PC-3 (cell line): ENCODE data around the gene LGALS3BP. TPM values are rescaled to one million over a fixed set of nuclear protein-coding genes. Genes with fewer than 3 reads are reported as not detected.
A peak's percentile ranks its signal among the peaks of the same experiment; 100 is the strongest.

Experiments used
- ATAC-seq: fragments of 200-7000 bp; cut with Tn5 transposase; 2 replicates; pipeline ENCODE4 v1.9.1; 2020; ENCODE audit warnings: mild to moderate bottlenecking, moderate library complexity
- BruUV-seq: library from RNA; stranded (reverse); fragments of 400-500 nt; replicated peaks from 2 replicates; lab custom pipeline; 2021; lab: Mats Ljungman, UMichigan
- CTCF ChIA-PET: fragments of 300-600 bp; sonication (Branson Sonifier 250); formaldehyde crosslinking; loops from one replicate; lab custom pipeline; 2022; ENCODE audit warnings: antibody characterized with exemption; lab: Charles Lee
- POLR2A ChIA-PET: fragments of 300-600 bp; sonication (Branson Sonifier 250); formaldehyde crosslinking; loops from one replicate; lab custom pipeline; 2022; ENCODE audit warnings: antibody characterized with exemption; ENCODE audit not compliant: unreplicated experiment; lab: Charles Lee
- DNase-seq: peaks from one replicate; pipeline ENCODE4 v3.0.0-alpha.2; 2015
- H2AFZ ChIP-seq: fragments of 300-600 bp; sonication (generic); 2 replicates; pipeline ENCODE4 v1.6.0; 2016; ENCODE audit warnings: antibody characterized with exemption, low read length
- H3F3A ChIP-seq: fragments of 300-600 bp; sonication (generic); one replicate; pipeline ENCODE4 v1.6.0; 2017; ENCODE audit warnings: antibody characterized with exemption, low read length, control low read depth, mild to moderate bottlenecking; ENCODE audit not compliant: unreplicated experiment
- H3K27ac ChIP-seq: fragments of 300-600 bp; sonication (generic); 2 replicates; pipeline ENCODE4 v1.5.1; 2016; ENCODE audit warnings: mild to moderate bottlenecking, low read length
- H3K27me3 ChIP-seq: fragments of 300-600 bp; sonication (generic); 2 replicates; pipeline ENCODE4 v1.6.1; 2016; ENCODE audit warnings: low read length, mixed read lengths
- H3K36me3 ChIP-seq: fragments of 300-600 bp; sonication (generic); 2 replicates; pipeline ENCODE4 v1.6.1; 2016; ENCODE audit warnings: low read depth, mixed run types, low read length, mixed read lengths
- H3K4me1 ChIP-seq: fragments of 300-600 bp; sonication (generic); 2 replicates; pipeline ENCODE4 v1.5.1; 2016; ENCODE audit warnings: low read length; ENCODE audit not compliant: insufficient read depth
- H3K4me2 ChIP-seq: fragments of 300-600 bp; sonication (generic); 2 replicates; pipeline ENCODE4 v1.6.0; 2016; ENCODE audit warnings: low read length
- H3K4me3 ChIP-seq: fragments of 300-600 bp; sonication (generic); 2 replicates; pipeline ENCODE4 v1.5.1; 2016; ENCODE audit warnings: mild to moderate bottlenecking, low read length, mixed read lengths
- H3K79me2 ChIP-seq: fragments of 300-600 bp; sonication (generic); 2 replicates; pipeline ENCODE4 v1.6.1; 2017; ENCODE audit warnings: low read length, mixed read lengths
- H3K9ac ChIP-seq: fragments of 300-600 bp; sonication (generic); 2 replicates; pipeline ENCODE4 v1.6.0; 2016; ENCODE audit warnings: mild to moderate bottlenecking, low read length
- H3K9me2 ChIP-seq: fragments of 300-600 bp; sonication (generic); replicated peaks from 2 replicates; pipeline ENCODE4 v1.6.1; 2016; ENCODE audit warnings: mixed run types, low read length, mixed read lengths
- H3K9me3 ChIP-seq: fragments of 300-600 bp; sonication (generic); 2 replicates; pipeline ENCODE4 v1.6.1; 2016; ENCODE audit warnings: low read length, mixed read lengths
- H4K20me1 ChIP-seq: fragments of 300-600 bp; sonication (generic); 2 replicates; pipeline ENCODE4 v1.6.1; 2016; ENCODE audit warnings: low read length, mixed read lengths
- EZH2 ChIP-seq: fragments of 300-600 bp; sonication (generic); IDR thresholded peaks from one replicate; pipeline ENCODE4 v1.6.1; 2017; ENCODE audit warnings: antibody characterized with exemption, mild to moderate bottlenecking, low read length; ENCODE audit not compliant: unreplicated experiment
- EZH2phosphoT487 ChIP-seq: fragments of 300-600 bp; sonication (generic); IDR thresholded peaks from 2 replicates; pipeline ENCODE4 v1.6.1; 2018; ENCODE audit warnings: mild to moderate bottlenecking, antibody characterized with exemption, low read length, borderline replicate concordance
- intact Hi-C: fragments of 100-400 bp; cut with micrococcal nuclease; formaldehyde crosslinking; loops from 2 replicates; pipeline ENCODE4 v1.9.0; 2023
- total RNA-seq: library from RNA; depleted of rRNA; stranded (reverse); fragments of >200 nt; gene quantifications from 2 replicates; pipeline ENCODE4 v1.2.3, GENCODE V29; 2014
- TF ChIP-seq, protein P1 (sequence below): fragments of 300-600 bp; sonication (generic); conservative IDR thresholded peaks from 2 replicates; pipeline ENCODE4 v1.5.1; 2017; ENCODE audit warnings: antibody characterized with exemption, low read depth, mild to moderate bottlenecking, low read length

LGALS3BP gene
- total RNA-seq, 1 experiment from 2014 or later: 72.4 TPM

DNA sequence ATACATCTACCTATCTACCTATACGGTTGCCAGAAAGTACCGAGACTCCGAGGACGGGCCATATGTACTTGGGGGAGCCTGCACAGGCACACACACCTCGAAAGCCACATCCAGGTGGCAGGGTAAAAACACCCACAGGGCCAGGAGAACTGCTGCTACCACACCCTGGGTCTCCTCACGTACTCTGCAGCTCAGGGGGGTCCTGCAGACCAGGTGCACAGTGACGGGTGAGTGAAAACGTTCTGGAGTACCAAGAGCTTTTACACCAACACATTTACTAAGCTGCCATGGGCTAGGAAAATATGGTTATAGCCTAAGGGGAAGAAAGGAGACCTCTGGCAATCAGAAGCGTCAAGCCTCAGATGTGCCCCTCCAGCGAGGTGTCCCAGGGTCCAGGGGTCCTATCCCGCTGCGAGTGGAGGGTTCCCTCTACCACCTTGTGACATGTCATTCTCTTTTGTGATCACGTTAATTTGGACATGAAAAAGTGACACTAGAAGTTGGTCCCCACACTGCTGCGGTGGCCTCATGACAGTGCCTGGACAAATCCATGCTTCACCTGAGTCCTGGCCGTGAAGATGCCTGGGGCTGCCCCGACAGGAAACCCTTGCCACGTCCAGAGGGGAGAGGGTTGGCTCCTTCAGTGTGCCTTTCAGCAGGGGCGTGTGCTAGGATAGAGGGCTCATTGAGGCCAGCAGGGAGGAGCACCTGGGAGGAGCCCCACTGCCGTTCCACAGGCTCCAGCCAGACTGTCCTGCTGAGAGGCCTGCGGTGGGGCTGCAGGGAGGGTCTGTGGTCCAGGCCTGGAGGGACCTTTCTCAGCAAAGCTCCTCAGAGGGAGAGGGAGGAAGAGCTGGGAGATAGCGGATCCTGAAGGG lies 28.0 kb upstream of the LGALS3BP start:
- Histone ChIP-seq H2AFZ (no peak overlapping the region), H3K9me2 (no peaks in the 10 kb centered on the region), H3K9ac (peak overlapping the region; percentile 93), H3K79me2 (peaks cover 67% of the 10 kb centered on the region), H3F3A (peaks cover 8% of the 10 kb centered on the region), H3K27ac (peak overlapping the region; percentile 2; the same call in 1 of the 2 replicates), H3K27me3 (no peaks in the 10 kb centered on the region), H3K36me3 (peaks cover 14% of the 10 kb centered on the region; the same call in 1 of the 2 replicates), H3K4me2 (peak overlapping the region; percentile 99), H3K9me3 (peaks cover 5% of the 10 kb centered on the region; the same call in 1 of the 2 replicates), H3K4me3 (peak overlapping the region; percentile 95), H3K4me1 (peaks cover 75% of the 10 kb centered on the region), H4K20me1 (peaks cover 26% of the 10 kb centered on the region)
- intact Hi-C loops: no loop called here
- ChIA-PET POLR2A (no interaction called here), CTCF (no interaction called here)
- ATAC-seq (no peak), DNase-seq (no peak)
- TF ChIP-seq EZH2 (no peak), EZH2phosphoT487 (no peak)
- TF ChIP-seq, protein P1, sequence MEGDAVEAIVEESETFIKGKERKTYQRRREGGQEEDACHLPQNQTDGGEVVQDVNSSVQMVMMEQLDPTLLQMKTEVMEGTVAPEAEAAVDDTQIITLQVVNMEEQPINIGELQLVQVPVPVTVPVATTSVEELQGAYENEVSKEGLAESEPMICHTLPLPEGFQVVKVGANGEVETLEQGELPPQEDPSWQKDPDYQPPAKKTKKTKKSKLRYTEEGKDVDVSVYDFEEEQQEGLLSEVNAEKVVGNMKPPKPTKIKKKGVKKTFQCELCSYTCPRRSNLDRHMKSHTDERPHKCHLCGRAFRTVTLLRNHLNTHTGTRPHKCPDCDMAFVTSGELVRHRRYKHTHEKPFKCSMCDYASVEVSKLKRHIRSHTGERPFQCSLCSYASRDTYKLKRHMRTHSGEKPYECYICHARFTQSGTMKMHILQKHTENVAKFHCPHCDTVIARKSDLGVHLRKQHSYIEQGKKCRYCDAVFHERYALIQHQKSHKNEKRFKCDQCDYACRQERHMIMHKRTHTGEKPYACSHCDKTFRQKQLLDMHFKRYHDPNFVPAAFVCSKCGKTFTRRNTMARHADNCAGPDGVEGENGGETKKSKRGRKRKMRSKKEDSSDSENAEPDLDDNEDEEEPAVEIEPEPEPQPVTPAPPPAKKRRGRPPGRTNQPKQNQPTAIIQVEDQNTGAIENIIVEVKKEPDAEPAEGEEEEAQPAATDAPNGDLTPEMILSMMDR: no peak
- no TSS peak for BruUV-seq

DNA sequence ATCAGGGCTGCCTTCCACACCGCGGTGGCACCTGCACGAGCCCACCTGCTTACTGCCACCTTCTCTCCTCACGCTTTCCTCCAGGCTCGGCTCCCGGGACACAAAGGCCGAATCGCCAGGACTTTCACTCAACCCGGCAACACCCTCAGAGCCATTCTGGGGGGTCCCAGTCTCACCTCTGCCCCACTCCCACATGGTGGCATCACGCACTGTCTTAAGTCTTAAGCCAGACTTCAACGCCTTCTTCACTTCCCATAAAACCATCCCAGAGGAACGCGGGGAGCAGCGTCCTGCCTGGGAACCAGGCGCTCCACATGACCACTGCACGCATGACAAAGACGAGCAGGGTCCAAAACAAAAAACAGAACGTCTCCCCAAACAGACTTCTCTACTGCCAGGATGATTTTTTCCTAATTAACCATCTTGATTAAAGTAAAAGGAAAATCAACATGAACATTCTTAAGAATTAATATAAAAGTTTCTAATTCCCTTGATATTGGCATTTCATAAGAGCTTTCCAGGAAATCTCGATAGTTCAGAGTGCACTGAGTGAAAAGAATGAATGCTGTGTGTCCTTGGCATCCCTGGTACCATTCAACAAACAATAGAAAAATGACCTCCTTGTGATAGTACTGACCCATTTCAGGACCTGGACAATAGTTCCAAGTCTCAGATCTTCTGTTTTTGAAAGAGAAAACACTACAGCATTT lies 27.2 kb upstream of the LGALS3BP start:
- Histone ChIP-seq H3K4me3 (peak overlapping the region; percentile 95; the same call in 1 of the 2 replicates), H3K9me3 (no peaks in the 10 kb centered on the region), H3K36me3 (peaks cover 22% of the 10 kb centered on the region; the same call in 1 of the 2 replicates), H3K9me2 (no peaks in the 10 kb centered on the region), H3K4me1 (peaks cover 73% of the 10 kb centered on the region), H4K20me1 (peaks cover 28% of the 10 kb centered on the region), H3K9ac (no peak overlapping the region), H3K27me3 (no peaks in the 10 kb centered on the region), H3F3A (peaks cover 8% of the 10 kb centered on the region), H3K4me2 (peak overlapping the region; percentile 99), H3K27ac (no peak overlapping the region), H3K79me2 (peaks cover 75% of the 10 kb centered on the region), H2AFZ (no peak overlapping the region)
- CTCF ChIA-PET: no interaction called here
- intact Hi-C loops: no loop called here
- no TSS peak for BruUV-seq
- POLR2A ChIA-PET: no interaction called here
- DNase-seq: no peak
- ATAC-seq: no peak
- TF ChIP-seq, protein P1: no peak
- TF ChIP-seq EZH2phosphoT487 (no peak), EZH2 (no peak)
